MCF 10A (cell line): ENCODE results near the gene SUPT4H1. TPM values are rescaled to one million over a fixed set of nuclear protein-coding genes. Genes with fewer than 3 reads are reported as not detected.
A peak's percentile ranks its signal among the peaks of the same experiment; 100 is the strongest.

Source experiments
- BruUV-seq: library from RNA; stranded (reverse); fragments of 400-500 nt; replicated peaks from 2 replicates; lab custom pipeline; 2021; lab: Mats Ljungman, UMichigan
- CTCF ChIA-PET: fragments of 300-600 bp; sonication (Branson Sonifier 250); formaldehyde crosslinking; extraction: SDS; loops from one replicate; lab custom pipeline; 2021; ENCODE audit warnings: antibody characterized with exemption, inconsistent platforms; lab: Yijun Ruan, JAX
- POLR2A ChIA-PET: fragments of 300-600, 350-650 bp; sonication (Branson Sonifier 250); formaldehyde crosslinking; extraction: SDS; loops from one replicate; lab custom pipeline; 2020; ENCODE audit warnings: antibody characterized with exemption, inconsistent platforms; lab: Yijun Ruan, JAX
- DNase-seq: peaks from one replicate; pipeline ENCODE4 v3.0.0-alpha.2; 2018; ENCODE audit not compliant: unreplicated experiment
- H3K27ac Mint-ChIP-seq: one replicate; pipeline ENCODE4 v1.8.0; 2022; ENCODE audit warnings: mild to moderate bottlenecking, low read depth, mixed read lengths; ENCODE audit not compliant: unreplicated experiment
- H3K27me3 Mint-ChIP-seq: one replicate; pipeline ENCODE4 v1.8.0; 2022; ENCODE audit warnings: mixed read lengths; ENCODE audit not compliant: insufficient read depth, unreplicated experiment
- H3K36me3 Mint-ChIP-seq: one replicate; pipeline ENCODE4 v1.8.0; 2022; ENCODE audit warnings: mild to moderate bottlenecking, moderate library complexity, mixed read lengths; ENCODE audit not compliant: insufficient read depth, unreplicated experiment
- H3K4me1 Mint-ChIP-seq: one replicate; pipeline ENCODE4 v1.8.0; 2022; ENCODE audit warnings: mixed read lengths; ENCODE audit not compliant: insufficient read depth, unreplicated experiment
- H3K4me3 Mint-ChIP-seq: one replicate; pipeline ENCODE4 v1.8.0; 2022; ENCODE audit warnings: mild to moderate bottlenecking, moderate library complexity, mixed read lengths; ENCODE audit not compliant: unreplicated experiment
- H3K9me3 Mint-ChIP-seq: one replicate; pipeline ENCODE4 v1.8.0; 2022; ENCODE audit warnings: mixed read lengths; ENCODE audit not compliant: unreplicated experiment
- CTCF ChIP-seq: fragments of 200-600 bp; IDR thresholded peaks from one replicate; pipeline ENCODE4 v1.8.0; 2022; ENCODE audit warnings: antibody characterized with exemption, mild to moderate bottlenecking; ENCODE audit not compliant: unreplicated experiment
- intact Hi-C: fragments of 100-400 bp; cut with micrococcal nuclease; formaldehyde crosslinking; loops from 2 replicates; pipeline ENCODE4 v1.14.1; 2022
- total RNA-seq: library from RNA; stranded (reverse); gene quantifications from 2 replicates; pipeline ENCODE4 v1.2.3, GENCODE V29; 2022

Gene SUPT4H1
- total RNA-seq, 1 experiment from 2014 or later, result 63.4 TPM

GRCh38 chr17:58338841-58339754 is 12.9 kb downstream of the SUPT4H1 start:
- peak; percentile 17 for DNase-seq
- no TSS peak for BruUV-seq
- no peak overlapping the region for H3K4me3 Mint-ChIP-seq
- no peaks in the 10 kb centered on the region for H3K4me1 Mint-ChIP-seq
- no peaks in the 10 kb centered on the region for H3K9me3 Mint-ChIP-seq
- no peak overlapping the region for H3K27ac Mint-ChIP-seq
- intact Hi-C loops, result no loop called here
- CTCF ChIA-PET, result interaction anchor here (0.6 to 1.5 kb wide), 2 partner anchors 13 to 25 kb away, joined by 3 to 5 read pairs; no protein-coding TSS in a partner anchor
- TF ChIP-seq CTCF, result no peak
- H3K27me3 Mint-ChIP-seq, result no peaks in the 10 kb centered on the region
- peaks cover under 1% of the 10 kb centered on the region for H3K36me3 Mint-ChIP-seq
- POLR2A ChIA-PET, result interaction anchor here (3.1 kb wide), 1 partner anchor 13 kb away, joined by 12 read pairs; the partner anchor contains the start of gene SUPT4H1

DNA sequence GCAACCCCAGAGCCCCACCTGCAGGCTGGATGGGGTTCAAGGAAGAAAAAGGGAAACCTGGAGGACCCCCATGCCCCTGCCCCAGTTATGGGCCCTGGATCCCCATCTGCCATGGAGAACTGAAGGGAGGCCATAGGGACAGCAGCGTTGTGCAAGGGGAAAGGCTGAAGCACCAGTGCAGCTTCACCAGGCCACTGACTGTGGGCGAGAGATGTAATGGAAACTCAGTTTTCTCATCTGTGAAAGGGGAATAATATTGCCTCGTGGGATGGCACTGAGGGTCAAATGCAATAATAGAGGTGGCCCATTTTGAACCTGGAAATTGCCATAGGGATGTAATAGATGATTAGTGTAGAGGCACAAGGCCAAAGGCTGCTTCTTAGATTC is 13.6 kb downstream of the SUPT4H1 start:
- Mint-ChIP-seq H3K27me3 (no peaks in the 10 kb centered on the region), H3K9me3 (no peaks in the 10 kb centered on the region), H3K27ac (no peak overlapping the region), H3K4me1 (no peaks in the 10 kb centered on the region), H3K4me3 (no peak overlapping the region), H3K36me3 (no peaks in the 10 kb centered on the region)
- intact Hi-C loops, result no loop called here
- no TSS peak for BruUV-seq
- ChIA-PET CTCF (interaction anchor here (2.6 kb wide), 1 partner anchor 21 kb away, joined by 11 read pairs; no protein-coding TSS in a partner anchor), POLR2A (interaction anchor here (2.7 kb wide), 1 partner anchor 13 kb away, joined by 17 read pairs; the partner anchor contains the start of gene SUPT4H1)
- no peak for DNase-seq
- no peak for TF ChIP-seq CTCF

DNA sequence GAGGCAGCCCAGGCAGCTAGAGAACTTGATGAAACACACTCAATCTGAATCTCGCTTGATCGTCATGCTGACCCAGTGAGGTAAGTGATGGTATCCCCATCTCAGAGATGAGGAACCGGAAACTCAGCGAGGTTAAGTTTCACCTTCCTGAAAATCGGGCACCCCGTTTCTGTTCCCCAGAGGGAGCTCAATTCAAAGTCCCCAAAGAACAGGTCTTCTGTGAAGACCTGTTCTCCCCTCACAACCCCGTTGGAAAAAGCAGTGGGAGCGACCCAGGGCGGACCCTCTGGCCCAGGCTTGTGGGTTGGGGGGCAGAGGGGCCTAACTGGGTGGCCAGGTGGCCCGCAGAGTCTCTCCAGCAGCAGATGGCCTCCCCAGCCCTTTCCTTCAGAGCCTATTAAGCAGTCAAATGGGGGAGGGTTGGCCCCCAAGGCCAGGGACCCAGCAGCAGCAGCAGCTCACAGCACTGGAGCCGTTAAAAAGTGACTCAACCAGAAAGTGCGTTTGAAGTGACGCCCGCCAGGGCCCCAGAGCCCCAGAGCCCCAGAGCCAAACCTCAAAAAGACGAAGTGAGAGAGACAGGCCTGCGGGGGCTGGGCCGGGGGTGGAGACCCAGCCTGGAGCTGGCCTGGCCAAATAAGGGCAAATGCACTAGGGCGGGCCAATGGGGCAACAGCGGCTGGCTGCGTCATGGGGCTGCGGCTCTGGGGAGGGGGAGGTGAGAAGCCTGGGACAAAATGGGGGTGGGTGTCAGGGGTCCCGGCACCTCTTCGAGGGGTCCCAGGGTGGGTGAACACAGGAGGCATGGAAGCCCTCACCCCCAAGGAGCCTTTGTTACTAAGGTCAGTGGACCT is 14.2 kb downstream of the SUPT4H1 start:
- POLR2A ChIA-PET, result interaction anchor here (1.2 to 2.7 kb wide), 2 partner anchors 14 to 79 kb away, joined by 4 to 17 read pairs; partner anchors contain the start of genes RNF43 and SUPT4H1
- H3K9me3 Mint-ChIP-seq, result no peaks in the 10 kb centered on the region
- no peak for TF ChIP-seq CTCF
- H3K4me3 Mint-ChIP-seq, result no peak overlapping the region
- CTCF ChIA-PET, result interaction anchor here (0.5 to 2.6 kb wide), 3 partner anchors 21 to 80 kb away, joined by 3 to 11 read pairs (median 4); partner anchors contain the start of gene RNF43
- H3K36me3 Mint-ChIP-seq, result no peaks in the 10 kb centered on the region
- H3K4me1 Mint-ChIP-seq, result no peaks in the 10 kb centered on the region
- H3K27me3 Mint-ChIP-seq, result no peaks in the 10 kb centered on the region
- intact Hi-C loops, result no loop called here
- no TSS peak for BruUV-seq
- H3K27ac Mint-ChIP-seq, result no peak overlapping the region
- peak; percentile 62 for DNase-seq
